SH-SY5Y (cell line): Measurements from ENCODE around the gene ADM.

Source experiments
- GATA2 ChIP-seq: IDR thresholded peaks from 2 replicates; pipeline ENCODE4 v1.6.1; 2011; ENCODE audit warnings: mild to moderate bottlenecking, low read depth, low read length
- GATA3 ChIP-seq: IDR thresholded peaks from 2 replicates; pipeline ENCODE4 v1.6.1; 2011; ENCODE audit warnings: low read depth, mild to moderate bottlenecking, low read length, moderate library complexity

ADM gene

GRCh38 chr11:10310301-10310841 is 5.5 kb downstream of the ADM start:
- TF ChIP-seq GATA2: no peak
- no peak for TF ChIP-seq GATA3

GRCh38 chr11:10311802-10312201 is 6.9 kb downstream of the ADM start:
- TF ChIP-seq GATA3: no peak
- no peak for TF ChIP-seq GATA2

DNA sequence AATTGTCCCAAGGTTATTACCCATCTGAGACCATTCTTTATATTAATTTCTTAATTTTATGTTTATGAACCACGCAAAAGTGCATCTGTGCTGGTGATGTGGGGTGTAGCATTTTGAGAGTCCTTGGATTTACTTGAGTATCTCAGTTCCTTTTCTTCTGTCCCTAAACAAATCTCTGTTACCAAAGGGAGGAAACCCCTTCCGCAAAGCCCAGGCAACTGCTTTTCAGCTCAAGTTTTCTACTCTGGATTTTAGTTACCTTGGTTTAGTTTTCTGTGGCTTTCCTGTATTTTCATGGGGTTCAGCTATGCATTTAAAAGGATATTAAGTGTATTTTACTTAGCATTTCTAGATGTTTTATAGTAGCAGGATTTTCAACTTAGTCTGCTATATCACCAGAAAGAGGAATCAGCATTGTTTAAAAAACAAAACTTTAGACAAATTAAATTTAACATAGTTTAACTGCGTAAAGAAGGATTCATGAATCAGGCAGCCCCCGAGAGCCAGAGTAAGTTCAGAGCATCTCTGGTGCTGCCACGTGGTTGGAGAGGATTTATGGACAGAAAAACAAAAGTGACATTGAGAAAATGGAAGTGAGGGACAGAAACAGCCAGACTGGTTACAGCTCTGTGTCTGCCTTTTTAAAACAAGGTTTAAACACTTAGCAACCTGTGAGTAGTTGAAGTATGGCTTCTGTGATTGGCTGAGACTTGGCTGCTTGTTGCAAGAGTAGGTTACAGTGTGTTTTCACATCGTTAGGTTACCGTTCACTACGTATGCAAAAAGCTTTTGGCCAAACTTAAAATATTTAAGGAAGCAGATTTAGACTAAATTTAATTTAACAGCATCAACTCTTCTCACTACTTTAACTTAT is 9.6 kb downstream of the ADM start:
- TF ChIP-seq GATA3 (no peak), GATA2 (no peak)

DNA sequence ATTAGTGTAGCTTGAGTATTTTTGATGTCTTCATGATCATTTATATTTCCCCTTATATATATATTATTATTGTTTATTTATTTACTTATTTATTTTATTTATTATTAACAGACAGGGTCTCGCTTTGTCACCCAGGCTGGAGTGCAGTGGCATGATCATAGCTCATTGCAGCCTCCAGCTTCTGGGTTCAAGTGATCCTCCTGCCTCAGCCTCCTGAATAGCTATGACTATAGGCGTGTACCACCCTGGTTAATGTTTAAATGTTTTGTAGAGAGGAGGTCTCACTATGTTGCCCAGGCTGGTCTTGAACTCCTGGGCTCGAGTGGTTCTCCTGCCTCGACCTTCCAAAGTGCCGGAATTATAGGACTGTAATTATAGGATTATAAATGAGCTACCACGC is 10.2 kb downstream of the ADM start:
- TF ChIP-seq GATA3: no peak

- TF ChIP-seq GATA2 (no peak), GATA3 (no peak)
Measured at GRCh38 chr11:10317151-10317755, 12.4 kb downstream of the ADM start.

GRCh38 chr11:10317776-10318526 is 13.1 kb downstream of the ADM start:
- TF ChIP-seq GATA2: no peak
- TF ChIP-seq GATA3: no peak

DNA sequence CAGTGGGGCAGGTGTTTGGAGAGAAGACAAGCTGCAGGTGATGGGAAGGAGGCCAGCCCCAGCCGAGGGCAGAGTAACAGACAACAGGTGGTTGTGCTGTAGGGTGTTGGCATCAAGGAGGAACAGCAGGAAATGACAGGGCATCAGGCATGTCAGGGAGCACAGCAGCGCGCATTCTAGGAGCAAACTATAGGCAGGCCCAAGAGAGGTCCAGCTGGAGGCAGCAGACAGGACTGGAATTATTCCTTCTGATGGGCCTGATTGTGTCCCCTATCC is 13.6 kb downstream of the ADM start:
- no peak for TF ChIP-seq GATA3
- TF ChIP-seq GATA2: no peak

GRCh38 chr11:10319702-10320558 is 15.1 kb downstream of the ADM start:
- TF ChIP-seq GATA3 (no peak; the same call in 1 of the 2 replicates), GATA2 (peak; percentile 63)

GRCh38 chr11:10320736-10321465 is 16.0 kb downstream of the ADM start:
- TF ChIP-seq GATA2 (no peak), GATA3 (no peak)

GRCh38 chr11:10322401-10322800 is 17.5 kb downstream of the ADM start:
- TF ChIP-seq GATA2: no peak
- TF ChIP-seq GATA3: no peak

- TF ChIP-seq GATA3 (peak; percentile 87), GATA2 (peak; percentile 95)
Measured at GRCh38 chr11:10322830-10323792, 18.2 kb downstream of the ADM start.

- TF ChIP-seq GATA3 (no peak), GATA2 (no peak)
Measured at GRCh38 chr11:10323793-10324170, 18.9 kb downstream of the ADM start.
